HT1080 (cell line): Measurements from ENCODE around the gene HIF1A. TPM values are rescaled to one million over a fixed set of nuclear protein-coding genes. Genes with fewer than 3 reads are reported as not detected.
"Not testable (repeated sequence)": the region's sequence is repeated elsewhere in the genome, so short reads cannot be mapped to it uniquely, and the experiment has no call there.

ENCODE experiments used
- DNase-seq: peaks from one replicate; pipeline ENCODE4 v3.0.0-alpha.2; 2015; ENCODE audit warnings: low read depth
- total RNA-seq: library from RNA; depleted of rRNA; stranded (reverse); fragments of >200 nt; shearing (Covaris generic); gene quantifications from 2 replicates; pipeline ENCODE4 v1.2.3, GENCODE V29; 2014

Gene HIF1A
- total RNA-seq, 1 experiment from 2014 or later, result 176 TPM

DNA sequence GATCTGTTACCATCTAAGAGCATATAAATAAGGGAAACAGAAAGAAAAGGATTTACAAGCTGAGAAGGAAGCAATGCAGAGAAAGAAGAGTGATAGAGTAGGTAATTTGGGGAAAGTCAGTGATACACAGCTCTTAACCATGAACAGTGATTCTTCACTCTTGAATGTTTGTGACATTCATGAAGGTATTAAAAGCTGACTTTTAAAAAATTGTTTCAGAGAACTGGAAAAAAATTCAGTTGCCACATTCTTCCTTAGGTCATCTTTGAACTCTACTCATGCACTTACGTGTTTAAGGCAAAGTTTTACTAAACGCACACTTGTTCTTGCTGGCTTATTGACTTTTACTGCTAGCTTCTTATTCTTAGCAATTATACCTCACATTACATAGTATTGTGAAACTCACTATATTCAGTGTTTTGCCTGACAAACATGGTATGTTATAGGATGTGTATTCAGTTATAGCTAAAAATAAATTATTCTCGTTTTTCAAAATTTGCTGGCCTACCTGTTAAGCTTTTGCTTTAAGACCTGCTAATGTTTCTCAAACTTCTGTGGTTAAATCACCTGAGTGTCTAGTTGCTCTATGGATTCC, 10.9 kb downstream of the HIF1A start:
- no peak for DNase-seq

DNA sequence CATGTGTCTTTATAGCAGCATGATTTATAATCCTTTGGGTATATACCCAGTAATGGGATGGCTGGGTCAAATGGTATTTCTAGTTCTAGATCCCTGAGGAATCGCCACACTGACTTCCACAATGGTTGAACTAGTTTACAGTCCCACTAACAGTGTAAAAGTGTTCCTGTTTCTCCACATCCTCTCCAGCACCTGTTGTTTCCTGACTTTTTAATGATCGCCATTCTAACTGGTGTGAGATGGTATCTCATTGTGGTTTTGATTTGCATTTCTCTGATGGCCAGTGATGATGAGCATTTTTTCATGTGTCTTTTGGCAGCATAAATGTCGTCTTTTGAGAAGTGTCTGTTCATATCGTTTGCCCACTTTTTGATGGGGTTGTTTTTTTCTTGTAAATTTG, 12.5 kb downstream of the HIF1A start:
- not testable (repeated sequence) for DNase-seq

DNA sequence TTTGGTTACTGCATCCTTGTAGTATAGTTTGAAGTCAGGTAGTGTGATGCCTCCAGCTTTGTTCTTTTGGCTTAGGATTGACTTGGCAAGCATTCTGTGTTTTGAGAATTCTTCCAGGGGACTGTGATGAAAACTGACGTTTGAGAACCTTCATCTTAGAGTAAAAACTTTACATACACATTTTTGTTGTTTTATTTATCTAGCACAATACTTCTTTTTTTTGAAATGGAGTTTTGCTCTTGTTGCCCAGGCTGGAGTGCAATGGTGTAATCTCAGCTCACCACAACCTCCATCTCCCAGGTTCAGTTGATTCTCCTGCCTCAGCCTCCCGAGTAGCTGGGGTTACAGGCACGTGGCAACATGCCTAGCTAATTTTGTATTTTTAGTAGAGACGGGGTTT, 13.4 kb downstream of the HIF1A start:
- DNase-seq, result not testable (repeated sequence)

- DNase-seq, result no peak
Observed at GRCh38 chr14:61710853-61711817, 15.8 kb downstream of the HIF1A start.

DNA sequence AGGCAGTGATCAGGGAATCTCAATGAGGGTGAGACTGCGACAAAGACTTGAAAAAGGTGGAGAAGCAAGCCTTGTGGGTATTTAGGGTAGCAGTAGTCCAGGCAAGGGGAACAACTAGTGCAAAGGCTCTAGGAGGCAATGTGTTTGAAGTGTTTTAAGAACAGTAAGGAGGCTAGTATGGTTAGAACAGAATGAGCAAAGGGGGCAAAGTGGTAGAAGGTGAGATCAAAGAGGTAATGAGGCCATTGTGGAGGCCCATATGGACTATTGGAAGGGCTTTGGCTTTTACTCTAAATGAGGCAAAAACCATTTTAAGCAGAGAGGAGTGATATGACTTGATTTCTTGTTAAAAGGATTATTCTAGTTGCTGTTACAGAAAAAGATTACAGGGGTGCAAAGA, 16.8 kb downstream of the HIF1A start:
- DNase-seq, result no peak

- no peak for DNase-seq
Observed at GRCh38 chr14:61713724-61714437, 18.6 kb downstream of the HIF1A start.

- no peak for DNase-seq
Observed at GRCh38 chr14:61716956-61717355, 21.6 kb downstream of the HIF1A start.

GRCh38 chr14:61718039-61718438, 22.7 kb downstream of the HIF1A start:
- no peak for DNase-seq

- no peak for DNase-seq
Observed at GRCh38 chr14:61719344-61720293, 24.3 kb downstream of the HIF1A start.

- no peak for DNase-seq
Observed at GRCh38 chr14:61720294-61720661, 25.0 kb downstream of the HIF1A start.

DNA sequence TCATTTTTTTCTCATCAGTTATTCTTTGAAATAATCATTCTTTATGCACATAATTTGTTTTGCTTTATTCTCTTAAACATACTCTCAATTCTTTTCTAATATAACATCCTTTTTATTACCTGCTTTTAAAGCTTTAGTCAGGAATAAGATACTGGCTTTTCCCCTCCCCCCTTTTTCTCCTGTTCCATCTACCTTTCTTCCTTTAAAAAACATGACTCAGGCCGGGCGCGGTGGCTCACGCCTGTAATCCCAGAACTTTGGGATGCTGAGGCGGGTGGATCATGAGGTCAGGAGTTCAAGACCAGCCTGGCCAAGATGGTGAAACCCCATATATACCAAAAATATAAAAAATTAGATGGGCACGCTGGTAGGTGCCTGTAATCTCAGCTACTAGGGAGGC, 25.4 kb downstream of the HIF1A start:
- no peak for DNase-seq

DNA sequence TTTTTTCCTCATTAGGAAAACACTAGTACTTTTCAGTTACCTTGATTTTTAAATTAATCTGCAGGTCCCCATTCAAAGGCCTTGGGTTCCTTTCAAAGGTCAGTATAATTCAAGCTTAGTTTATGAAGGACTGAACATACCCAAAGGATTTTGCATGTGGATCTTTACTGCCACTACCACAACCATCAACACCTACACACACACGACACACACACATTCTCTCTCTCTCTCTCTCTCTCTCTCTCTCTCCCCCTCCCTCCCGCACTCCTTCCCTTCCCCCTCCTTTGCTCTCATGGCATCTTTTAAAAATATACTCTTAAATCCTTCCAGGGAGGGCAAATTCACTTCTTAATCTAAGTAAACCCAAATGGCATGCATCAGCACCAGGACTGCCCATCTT, 28.8 kb downstream of the HIF1A start:
- no peak for DNase-seq

GRCh38 chr14:61726778-61727658, 31.7 kb downstream of the HIF1A start:
- no peak for DNase-seq

DNA sequence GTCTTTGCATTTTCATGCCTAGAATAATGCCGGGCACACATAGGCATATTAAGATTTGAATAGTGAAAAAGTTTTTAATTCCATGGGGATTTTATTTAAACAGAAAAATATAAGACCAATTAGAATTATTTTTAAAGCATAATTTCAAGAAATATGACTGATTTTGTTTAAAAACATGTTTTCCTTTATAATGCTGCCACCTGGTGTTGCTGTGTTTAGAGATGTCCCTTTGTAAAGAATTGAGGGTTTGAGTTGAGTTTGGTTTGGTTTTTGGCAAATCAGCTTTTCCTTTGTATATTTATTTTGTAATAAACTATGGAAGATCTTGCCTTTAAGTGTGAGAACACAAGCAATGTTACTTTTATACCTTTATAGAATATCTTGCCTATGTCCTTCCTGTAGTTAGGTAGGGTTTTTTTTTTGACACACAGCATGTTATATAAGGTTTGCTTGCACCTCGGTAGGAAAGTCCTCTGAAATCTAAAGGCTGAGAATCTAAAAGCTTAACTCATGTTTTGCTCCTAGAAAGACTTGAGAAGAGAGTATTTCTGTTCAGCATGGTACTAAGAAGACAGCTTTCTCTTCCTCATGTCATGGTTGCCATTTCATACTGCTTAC, 35.6 kb downstream of the HIF1A start:
- no peak for DNase-seq

- no peak for DNase-seq
Observed at GRCh38 chr14:61733972-61734371, 38.7 kb downstream of the HIF1A start.

DNA sequence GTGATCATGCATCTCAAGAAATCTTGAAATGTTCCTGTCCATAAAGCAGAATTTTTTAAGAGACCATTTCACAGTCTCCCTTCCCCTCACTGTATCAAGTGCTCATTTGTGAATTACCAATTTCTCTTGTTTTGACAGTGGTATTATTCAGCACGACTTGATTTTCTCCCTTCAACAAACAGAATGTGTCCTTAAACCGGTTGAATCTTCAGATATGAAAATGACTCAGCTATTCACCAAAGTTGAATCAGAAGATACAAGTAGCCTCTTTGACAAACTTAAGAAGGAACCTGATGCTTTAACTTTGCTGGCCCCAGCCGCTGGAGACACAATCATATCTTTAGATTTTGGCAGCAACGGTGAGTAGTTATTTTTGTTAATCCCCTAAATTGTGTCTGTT, 41.4 kb downstream of the HIF1A start:
- DNase-seq, result no peak

DNA sequence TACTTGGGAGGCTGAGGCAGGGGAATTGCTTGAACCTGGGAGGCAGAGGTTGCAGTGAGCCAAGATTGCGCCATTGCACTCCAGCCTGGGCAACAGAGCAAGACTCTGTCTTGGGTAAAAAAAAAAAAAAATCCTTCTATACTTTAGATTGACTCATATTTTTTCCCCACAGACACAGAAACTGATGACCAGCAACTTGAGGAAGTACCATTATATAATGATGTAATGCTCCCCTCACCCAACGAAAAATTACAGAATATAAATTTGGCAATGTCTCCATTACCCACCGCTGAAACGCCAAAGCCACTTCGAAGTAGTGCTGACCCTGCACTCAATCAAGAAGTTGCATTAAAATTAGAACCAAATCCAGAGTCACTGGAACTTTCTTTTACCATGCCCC, 42.6 kb downstream of the HIF1A start:
- DNase-seq, result no peak

- no peak for DNase-seq
Observed at GRCh38 chr14:61739133-61739532, 43.8 kb downstream of the HIF1A start.

- no peak for DNase-seq
Observed at GRCh38 chr14:61742371-61742770, 47.1 kb downstream of the HIF1A start.

DNA sequence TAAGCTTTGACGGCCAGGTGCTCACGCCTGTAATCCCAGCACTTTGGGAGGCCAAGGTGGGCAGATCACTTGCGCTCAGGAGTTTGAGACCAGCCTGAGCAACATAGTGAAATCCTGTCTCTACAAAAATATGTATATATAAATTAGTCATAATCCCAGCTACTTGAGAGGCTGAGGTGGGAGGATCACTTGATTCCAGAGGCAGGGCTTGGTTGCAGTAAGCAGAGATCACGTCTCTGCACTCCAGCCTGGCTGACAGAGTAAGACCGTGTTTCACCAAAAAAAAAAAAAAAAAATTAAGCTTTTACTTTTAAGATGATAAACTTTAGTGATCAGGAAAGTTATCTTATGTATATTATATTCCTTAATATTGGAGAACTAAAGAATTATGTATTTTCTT, 48.9 kb downstream of the HIF1A start:
- DNase-seq, result no peak
